Amniotic stem cell (primary cell): ENCODE results near the gene GZF1.
"Not testable (repeated sequence)": the region's sequence is repeated elsewhere in the genome, so short reads cannot be mapped to it uniquely, and the experiment has no call there.

ENCODE experiments used
- DNase-seq: peaks from one replicate; lab custom pipeline; 2025; lab: John Stamatoyannopoulos, UW

The GZF1 gene

DNA sequence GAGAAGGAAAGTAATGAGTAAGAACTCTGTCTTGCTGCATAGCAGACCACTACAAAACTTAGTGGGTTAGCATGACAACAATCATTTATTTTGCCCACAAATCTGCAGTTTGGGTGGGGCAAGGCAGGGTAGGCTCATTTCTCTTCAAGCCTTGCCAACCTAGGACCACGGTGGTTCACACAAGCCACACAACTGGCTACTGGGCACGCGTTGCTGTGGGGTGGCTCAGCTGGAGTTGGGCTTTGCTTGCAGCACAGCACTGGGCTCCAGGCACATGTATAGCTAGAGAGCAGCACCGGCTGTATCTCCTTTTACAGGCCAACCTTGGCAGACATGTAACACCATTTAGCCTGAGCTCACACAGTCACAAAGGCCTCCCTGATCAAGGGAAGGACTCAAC lies 16.0 kb upstream of the GZF1 start:
- DNase-seq = no peak

DNA sequence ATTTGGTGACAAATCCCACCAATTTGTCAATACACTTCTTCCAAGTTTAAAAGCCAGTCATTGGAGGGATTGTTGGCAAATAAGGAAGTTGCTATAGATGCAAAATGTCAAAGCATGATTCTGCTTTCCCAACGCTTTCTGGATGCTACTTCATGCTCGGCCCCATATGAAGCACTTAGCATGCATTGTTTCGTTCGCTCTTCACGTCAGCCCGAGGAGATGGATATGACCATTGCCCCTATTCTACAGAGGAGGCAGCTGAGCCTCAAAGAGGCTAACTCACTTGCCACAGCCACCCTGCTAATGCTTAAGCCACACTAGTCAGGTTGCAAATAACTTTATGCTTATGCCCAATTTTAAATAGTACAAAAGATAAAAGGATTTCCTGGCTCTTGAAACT lies 14.2 kb upstream of the GZF1 start:
- no peak for DNase-seq

DNA sequence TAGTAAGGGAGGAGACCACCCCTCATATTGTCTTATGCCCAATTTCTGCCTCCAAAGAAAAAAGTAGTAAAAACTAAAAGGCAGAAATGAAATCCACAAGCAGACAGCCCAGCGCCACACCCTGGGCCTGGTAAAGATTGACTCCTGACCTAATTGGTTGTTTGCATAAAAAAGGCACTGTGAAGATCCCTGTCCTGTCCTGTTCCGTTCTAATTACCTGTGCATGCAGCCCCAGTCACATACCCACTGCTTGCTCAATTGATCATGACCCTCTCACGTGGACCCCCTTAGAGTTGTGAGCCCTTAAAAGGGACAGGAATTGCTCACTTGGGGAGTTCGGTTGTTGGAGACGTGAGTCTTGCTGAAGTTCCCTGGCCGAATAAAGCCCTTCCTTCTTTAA lies 13.5 kb upstream of the GZF1 start:
- not testable (repeated sequence) for DNase-seq

DNA sequence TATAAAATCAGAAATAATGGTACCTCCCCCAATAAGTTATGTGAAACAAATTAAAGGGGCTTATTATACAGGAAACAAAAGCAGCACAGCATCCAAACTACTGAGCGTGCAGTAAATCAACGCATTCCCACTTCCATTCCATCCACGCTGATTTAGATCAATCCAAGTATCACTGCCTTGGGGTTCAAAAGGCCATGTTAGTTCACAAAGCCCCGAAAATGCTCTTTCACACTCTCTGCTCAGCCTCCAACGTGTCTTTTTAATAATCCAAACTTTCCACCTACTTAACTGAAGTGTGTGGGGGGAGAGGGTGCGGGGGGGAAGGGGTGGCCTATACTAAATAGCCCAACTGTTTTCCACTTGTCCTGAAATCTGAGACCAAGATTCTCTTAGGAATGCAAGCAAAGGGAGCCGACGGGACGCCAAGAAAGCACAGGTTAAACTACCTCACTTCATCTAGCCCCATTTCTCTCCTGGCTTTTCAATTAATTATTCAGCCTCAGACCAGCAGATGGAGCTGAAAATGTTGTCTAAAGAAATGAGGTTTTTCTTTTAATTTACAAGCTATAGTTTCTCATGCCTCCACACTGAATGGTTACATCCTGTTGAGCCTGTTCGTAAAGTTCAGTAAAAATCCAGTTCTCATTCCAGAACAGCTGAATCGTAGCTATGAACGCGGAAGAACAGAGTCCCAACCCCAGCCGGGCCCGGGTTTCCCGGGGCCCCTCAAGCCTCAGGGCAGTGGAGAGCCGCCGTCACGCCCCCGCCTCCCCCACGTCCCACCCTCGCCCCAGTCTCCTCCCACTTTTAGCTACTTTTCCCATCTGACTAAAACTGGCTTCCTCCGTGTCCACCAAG lies 12.4 kb upstream of the GZF1 start:
- DNase-seq = peak; percentile 77

DNA sequence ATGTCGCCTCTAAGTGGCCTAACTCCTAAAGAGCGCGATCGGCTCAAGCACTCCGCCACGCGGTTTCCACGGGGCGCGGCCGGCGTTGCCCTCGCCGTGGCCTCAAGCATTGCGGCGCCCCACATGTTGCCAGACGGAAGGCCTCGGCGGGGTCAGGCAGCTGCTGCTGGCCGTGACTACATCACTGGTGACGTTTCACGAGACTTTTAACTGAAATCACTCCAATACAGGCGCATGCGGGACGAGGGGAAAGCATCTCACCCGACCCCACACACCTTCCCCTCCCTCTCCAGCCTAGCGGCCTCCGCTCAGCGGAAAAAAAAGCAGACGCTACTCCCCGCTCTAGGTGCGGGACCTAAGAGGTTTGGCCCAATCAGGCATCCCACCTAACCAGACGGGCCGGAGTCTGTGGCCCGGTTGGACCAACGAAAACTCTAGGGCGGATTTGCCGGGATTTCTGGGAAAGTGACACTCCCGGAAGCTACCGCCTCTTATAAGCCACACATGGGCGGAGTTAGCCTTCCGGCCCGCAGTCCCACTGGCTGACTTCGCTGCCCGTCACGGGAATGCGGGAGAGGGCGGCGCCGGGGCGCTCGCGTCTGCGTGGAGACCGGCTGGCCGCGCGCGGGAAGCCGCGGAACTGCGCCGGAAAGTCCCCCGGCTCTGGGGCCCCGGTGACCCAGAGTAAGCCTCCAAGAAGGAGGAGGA lies 11.6 kb upstream of the GZF1 start, which contains the start of gene NXT1:
TSS of gene NXT1 (plus strand) at position 596 of the 708 bp plus-strand sequence. CDS start 3,251 bp downstream, outside the sequence.
- DNase-seq = peak; percentile 96

DNA sequence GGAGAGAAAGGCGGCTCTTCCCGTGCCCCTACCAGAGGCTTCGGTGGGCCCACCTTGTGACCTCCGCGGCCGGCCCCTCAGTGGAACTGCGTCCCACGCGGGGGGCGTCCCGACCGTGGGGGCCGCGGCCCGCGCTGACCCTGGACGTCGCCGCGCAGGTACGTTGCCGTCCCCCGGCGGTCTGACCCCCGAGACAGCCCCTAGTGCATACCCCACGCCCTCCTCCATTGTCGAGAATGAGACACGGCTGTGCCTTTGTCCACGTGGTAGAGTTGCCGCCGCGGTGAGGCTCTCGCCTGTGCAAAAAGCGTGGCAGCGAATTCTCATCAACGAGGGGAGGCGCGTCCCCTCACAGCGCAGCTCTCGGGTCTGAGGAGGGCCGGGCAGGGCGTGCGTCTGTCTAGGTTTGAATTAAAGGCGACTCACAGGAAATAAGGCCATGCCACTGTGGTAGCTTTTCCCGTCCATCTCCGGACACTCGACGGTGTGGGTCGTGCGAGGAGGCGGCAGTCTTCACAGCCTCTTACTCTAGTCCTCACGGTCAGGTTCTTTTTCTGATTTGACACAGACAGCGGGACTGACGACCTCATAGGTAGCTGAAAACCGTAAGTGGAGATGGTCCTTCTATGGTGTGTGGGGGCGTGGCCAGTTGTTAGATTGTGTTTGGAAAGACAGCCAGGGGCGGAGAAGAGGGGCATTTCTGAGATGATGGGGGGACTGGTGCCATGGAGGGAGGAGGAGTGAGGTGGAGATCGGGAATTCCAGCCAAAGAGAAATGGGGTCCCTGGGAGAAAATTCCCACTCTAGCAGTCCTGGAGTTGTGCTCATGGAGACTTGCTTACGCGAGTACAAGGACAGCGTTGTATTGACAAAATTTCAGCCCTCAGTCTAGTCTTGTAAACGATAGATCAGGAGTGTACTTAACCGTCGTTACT lies 10.8 kb upstream of the GZF1 start:
- DNase-seq = peak; percentile 22

DNA sequence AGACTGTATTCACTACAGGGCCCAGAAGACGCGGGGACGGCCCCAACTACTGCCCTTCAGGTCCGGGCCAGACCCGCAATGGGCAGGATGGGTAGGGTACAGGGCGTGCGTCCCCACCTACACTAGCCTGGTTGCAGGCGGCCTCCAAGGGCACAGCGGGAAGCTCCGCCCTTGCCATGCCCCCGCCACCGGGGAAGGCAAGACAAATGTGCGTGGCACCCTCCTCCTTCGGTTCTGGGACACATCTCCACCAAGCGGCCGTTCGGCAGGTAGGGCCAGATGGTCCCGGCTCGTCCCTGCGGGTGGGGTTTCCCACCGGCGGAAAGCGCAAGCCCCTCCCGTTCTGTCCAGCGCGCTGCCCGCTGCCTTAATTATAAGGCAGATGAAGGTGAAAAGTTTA lies 5.8 kb upstream of the GZF1 start:
- no peak for DNase-seq

DNA sequence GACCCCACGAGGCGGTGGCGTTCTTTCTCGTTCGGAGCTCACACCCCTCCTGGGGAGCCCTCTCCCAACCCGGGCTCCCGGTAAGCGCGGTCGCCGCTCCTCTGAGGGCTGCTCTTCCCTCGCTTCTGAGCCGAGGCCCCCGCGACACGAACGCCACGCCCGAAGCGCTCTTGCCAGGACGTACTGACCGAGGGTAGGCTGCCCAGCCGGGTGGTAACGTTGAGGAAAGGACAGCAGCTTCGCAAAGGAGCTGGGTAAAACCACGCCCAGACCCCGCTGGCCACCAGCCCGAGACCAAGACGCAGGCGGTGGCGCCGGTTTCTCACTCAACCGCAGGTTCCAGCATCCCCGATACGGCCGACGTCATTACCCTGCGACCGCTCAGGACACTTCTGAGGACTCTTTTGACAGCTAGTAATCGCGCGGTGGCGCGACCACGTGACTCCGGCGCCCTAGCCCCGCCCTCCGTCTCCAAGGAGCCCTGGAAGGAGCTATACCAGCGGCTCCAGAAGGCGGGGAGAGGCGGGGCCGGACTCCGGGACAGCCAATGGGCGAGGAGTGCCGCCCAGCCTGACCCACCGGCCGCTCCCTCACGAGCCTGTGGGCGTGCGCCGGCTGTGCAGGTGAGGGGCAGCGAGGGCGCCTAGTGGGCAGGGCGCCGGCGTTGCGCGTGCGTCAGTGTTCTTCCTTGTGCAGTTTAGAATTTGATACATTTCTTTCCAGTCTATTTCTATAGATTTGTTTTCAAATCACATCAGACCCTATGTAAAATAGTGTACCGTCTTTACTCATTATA lies 4.0 kb upstream of the GZF1 start:
- DNase-seq = peak; percentile 99

DNA sequence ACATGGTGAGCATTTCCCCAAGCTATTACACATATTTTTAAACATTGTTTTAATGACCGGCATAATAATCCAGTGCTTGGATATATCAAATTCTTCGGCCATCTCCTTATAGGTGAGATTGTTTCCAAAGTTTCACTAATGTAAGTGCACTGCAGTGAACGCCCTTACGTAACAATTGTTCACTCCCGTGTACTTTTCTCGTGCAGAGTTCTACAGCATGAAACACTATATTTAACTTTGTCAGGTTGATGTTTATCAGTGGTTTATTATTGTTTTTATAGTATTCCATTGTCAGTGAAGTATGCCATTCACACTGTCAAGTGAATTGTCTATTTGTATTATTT lies 3.4 kb upstream of the GZF1 start:
- DNase-seq = no peak

DNA sequence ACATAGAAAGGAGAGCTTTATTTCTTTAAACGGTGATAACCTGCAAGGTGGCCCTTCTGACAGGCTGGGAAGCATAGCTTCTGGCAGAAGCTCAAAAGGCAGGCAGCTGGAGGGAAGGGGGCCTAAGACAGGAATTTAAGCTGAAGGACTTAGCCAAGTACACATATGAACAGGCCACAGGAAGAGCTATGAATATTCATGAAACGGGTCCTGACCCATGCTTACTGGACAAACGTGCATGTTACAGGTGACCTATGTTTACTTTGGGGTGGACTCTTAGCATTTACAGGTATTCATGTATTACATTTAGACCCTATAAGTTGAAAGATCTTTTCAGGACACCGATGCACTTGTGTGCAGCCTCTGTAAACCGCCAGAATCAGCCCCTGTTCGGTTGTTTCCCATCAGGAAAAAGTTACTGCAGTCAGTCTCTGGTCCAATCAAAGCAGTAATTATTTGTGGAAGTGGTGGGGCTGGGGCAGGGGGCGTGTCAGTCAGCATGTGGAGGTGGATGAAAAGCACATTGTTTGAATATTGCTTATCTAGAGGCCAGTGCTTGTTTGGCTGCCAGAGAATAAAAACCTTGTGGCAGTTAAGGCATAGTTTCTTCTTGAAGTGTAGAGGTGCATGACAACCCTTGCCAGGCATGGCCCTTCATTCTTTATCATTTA lies 2.9 kb upstream of the GZF1 start:
- no peak for DNase-seq

DNA sequence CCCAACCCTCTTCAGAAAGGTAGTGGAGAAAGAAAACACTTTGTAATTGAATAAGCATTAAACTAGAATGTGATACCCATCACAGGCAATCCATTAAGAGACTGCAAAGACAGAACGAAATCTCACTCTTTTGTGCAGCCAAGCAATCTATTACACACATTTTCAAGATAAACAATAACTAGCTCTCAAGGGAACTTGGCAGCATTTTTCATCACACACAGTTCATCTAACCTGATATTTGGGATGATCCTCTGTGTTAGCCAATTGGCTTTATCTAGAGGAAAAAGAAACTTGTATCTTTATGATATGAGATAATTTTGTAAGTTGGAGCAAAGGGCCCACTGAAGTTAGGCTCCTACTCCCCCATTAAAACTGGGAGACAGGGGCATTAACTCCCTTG lies 1.5 kb upstream of the GZF1 start:
- DNase-seq = no peak

DNA sequence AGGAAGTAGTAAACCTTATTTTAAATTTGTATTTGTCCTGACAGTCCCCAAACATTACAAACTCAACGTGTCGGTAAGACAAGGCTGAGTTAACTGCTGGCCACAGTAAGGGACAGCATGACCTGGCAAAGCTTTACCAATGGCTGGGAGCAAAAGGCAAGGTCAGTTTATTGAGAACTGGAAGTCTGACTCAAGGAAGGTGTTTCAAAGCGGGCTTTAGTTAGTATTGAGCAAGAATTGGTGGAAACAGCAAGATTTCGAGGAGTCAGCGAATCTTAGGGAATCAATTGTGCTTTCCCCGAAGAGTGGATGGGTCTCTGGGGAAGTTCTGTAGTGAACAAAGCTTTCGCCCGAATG lies 885 bp upstream of the GZF1 start:
- DNase-seq = no peak

DNA sequence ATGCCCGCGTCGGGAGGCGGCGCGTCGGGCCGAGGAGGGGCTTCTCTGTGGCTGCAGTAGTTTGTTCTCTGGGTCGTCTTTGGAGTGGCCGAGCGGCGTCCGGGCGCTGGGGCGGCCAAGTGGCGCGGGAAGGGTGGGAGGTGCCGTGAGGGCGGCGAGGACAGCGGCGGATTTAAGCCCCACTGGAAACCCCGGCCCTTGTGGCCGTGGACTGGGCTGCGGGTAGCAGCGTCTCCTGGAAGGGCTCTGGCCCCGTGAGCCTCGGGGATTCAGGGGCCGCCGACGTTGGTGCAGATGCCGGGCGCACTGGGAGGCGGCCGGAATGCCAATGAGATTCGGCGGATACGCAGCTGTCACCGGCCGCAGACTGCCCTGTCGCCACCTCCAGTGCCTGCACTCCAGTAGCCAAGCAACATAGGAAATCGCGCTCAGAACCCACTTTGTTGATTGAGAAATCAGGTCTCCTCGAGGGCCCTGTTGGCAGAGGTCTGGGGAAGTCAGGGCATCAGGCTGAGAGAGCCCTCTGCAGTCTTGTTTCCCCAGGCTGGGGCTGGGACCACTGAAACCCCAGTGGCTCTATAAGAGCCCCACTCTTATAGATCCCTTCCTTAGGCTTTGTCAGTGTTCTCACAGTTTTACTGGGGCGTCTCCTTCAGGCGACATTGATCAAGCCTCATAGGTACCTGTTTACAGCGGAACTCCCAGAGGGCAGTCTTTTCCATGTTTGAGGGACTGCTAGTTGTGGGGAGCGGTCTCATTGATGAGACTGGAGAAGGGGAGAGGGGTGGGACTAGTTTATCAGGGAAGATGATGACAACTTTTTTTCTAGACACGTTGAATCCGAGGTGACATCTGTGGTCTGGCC lies 642 bp downstream of the GZF1 start:
- DNase-seq = peak; percentile 19

DNA sequence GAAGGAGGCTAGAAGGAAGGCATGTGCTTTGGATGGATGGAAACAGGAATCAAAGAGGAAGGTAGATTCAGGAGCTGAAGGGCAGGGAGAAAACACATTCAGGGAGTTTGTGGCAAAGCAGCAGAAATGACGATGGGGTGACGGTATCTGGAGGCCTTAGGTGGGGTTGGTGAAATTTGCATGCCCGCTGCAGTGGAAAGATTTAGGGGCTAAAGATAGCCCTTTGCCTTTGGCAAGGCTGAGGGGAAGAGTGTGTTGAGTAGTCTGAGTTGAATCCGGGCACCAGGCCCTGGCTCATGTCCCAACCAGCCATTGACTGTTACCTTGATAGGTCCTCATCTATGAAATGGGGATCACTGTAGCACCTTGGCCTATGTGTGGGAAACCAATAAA lies 1.3 kb downstream of the GZF1 start:
- no peak for DNase-seq

DNA sequence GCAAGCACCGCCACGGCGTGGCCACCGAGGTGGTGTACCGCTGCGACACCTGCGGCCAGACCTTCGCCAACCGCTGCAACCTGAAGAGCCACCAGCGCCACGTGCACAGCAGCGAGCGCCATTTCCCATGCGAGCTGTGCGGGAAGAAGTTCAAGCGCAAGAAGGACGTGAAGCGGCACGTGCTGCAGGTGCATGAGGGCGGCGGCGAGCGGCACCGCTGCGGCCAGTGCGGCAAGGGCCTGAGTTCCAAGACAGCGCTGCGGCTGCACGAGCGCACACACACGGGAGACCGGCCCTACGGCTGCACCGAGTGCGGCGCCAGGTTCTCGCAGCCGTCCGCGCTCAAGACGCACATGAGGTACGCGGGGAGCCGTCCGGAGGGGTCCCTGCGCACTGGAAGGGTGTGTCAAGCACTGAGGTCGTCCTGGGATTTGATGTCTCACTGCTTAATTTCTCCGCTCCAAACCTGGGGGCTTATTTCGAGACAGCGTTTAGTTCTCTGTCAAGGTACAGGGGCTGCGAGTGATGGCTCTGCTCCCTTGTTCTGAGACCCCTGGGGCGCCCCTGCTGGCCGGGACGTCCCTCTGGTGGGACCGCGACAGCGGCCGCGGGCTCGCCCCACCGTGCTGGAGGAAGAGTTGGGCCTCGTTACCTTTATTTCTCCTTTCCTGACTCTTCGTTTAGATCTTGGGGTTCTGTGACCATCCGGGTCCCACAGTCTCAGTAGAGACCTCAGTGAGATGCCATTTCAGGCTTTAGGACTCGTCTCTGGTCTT lies 3.6 kb downstream of the GZF1 start:
- DNase-seq = no peak

DNA sequence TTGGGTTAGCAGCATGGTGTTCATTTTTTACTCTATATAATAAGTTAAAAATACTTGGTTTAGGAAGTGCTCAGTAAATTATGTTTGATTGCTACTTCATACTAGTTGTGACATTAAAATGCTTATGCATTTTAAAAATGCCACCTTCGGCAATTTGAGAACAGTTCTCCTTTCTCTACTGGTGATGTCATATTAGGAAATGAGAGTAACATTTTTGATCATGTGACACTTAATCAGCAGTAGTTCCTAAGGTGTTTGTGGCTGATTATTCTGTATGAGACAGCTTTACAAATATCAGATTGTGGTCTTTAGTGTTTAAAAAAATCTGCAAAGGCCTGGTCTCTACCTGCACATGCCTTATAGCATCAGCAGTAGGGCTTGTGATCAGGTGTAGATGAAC lies 4.4 kb downstream of the GZF1 start:
- DNase-seq = no peak

DNA sequence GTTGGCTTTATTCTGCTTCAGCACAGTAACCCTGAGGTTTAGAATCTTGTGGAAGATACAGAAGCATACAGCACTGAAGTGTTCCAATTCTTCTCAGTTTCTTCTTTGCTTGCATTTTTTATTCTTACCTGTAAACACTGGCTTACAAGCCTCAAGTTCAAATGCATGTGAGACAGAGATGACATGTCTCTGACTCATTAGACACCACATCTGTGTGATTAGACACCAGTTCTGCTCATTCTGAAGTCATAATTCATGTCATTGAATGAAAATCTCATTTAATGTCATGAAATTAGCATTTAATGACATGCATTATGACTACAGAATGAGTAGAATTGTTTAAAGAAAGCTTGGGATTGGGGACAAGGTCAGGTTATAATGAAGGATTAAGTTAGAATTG lies 5.8 kb downstream of the GZF1 start:
- DNase-seq = no peak

DNA sequence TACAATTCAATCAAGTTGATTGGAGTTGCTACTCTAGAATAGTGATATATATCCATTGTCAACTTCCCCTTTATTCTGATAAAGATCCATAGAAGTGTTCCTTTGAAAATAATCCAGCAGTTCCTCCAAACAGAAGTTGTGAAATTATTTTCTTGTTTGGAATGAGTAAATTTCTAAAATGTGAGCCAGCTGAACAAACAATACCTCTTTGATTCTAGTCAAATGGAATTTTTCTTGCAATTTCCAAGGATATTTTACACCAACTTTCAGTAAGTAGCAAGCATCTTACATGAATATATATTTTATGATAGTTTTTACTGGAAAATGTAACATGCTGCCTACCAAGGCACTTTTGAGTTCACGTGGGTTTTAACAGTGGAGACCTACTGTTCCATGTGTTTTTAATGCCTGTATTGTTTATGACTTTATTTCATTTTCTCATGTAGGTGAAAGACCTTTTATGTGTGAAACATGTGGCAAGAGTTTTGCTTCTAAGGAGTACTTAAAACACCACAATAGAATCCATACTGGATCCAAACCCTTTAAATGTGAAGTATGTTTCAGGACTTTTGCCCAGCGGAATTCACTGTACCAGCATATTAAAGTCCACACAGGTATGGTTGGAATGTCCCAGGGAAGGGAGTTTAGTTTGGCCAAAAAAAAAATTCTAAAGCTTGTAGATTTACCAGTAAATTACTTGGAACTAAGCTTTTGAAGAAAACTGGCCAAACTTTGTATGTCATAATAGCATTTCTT lies 6.5 kb downstream of the GZF1 start:
- DNase-seq = peak; percentile 13
